ENCODE data around the gene OR2L3. TPM values are rescaled to one million over a fixed set of nuclear protein-coding genes. Genes with fewer than 3 reads are reported as not detected.

Gene OR2L3
- total RNA-seq, 4 donors from 2014 or later: not detected

DNA sequence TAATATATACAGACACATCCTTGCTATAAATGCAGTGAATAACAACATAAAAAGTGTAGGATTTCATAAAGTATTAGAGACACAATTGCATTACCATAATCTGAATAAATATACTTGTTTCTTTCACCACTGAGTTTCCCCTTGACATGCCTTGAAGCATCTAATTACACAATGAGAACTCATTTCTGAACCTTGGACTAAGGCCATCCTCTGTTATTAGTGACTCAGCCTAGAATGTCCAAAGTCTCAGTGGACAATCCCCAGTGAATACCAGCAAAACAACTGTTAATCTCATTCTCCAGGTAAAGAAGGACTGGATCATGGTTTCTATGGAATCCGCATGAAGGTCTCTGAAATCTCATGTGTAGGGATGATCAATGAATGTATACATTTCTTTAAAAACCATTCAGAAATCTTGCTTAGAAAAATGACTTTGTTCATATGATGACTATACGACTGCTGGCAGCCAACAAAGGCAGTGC, 33.4 kb upstream of the OR2L3 start, which contains the start of gene OR2L5:
OR2L5 (plus strand) TSS at position 432 of the 482 bp plus-strand sequence. CDS start 8,288 bp downstream, outside the sequence.
- 84% methylated on average over 2 of the region's 2 CpGs for WGBS
- Histone ChIP-seq H3K4me3 (no peak within 1 kb of the TSS), H3K36me3 (no peaks in the 10 kb centered on the region), H3K27ac (replicated peaks in 1 of 4) (no peak within 1 kb of the TSS), H3K9me3 (peaks cover 0 to 35% (median 14%) of the 10 kb centered on the region in 4 donors), H3K4me1 (no peaks in the 10 kb centered on the region), H3K27me3 (no peaks in the 10 kb centered on the region)
- intact Hi-C loops (cut with DNase I): no loop called here
- DNase-seq (ENCODE audit: extremely low spot score): no peak
- no peak for TF ChIP-seq POLR2AphosphoS5 (IDR thresholded peaks at IDR 0.05)
- no peak for TF ChIP-seq POLR2A (IDR thresholded peaks at IDR 0.05; ENCODE audit: low read depth)
- TF ChIP-seq EP300 (IDR thresholded peaks at IDR 0.05): no peak
- no peak for TF ChIP-seq CTCF (IDR thresholded peaks at IDR 0.05)

DNA sequence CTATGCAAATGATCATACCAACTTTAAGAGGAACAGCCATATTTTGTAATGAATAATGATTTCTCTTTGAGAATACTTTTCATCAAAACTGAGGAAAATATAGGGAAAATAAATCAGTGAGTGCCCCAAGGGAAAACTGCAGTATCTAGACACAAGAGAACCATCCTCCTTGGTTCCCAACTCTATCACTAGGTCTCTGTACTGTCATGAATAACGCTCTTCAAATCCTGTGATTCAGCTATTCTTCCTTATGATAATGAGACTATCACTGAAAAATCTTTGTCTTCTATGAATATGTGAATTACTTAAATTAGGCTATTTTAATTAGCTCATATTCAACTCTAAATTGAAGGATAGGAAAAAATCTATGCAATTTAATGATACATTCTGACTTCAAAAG, 30.8 kb upstream of the OR2L3 start:
- DNase-seq (ENCODE audit: extremely low spot score): no peak
- WGBS: 66% methylated on average over 1 of the region's 1 CpG
- intact Hi-C loops (cut with DNase I): no loop called here
- no peak overlapping the region for H3K27ac ChIP-seq (replicated peaks in 1 of 4)
- H3K4me3 ChIP-seq: no peak overlapping the region
- no peaks in the 10 kb centered on the region for H3K36me3 ChIP-seq
- H3K27me3 ChIP-seq: no peaks in the 10 kb centered on the region
- TF ChIP-seq CTCF (IDR thresholded peaks at IDR 0.05): no peak
- no peak for TF ChIP-seq EP300 (IDR thresholded peaks at IDR 0.05)
- no peak for TF ChIP-seq POLR2A (IDR thresholded peaks at IDR 0.05; ENCODE audit: low read depth)
- no peaks in the 10 kb centered on the region for H3K4me1 ChIP-seq
- peaks cover 0 to 16% (median 4%) of the 10 kb centered on the region in 4 donors for H3K9me3 ChIP-seq

DNA sequence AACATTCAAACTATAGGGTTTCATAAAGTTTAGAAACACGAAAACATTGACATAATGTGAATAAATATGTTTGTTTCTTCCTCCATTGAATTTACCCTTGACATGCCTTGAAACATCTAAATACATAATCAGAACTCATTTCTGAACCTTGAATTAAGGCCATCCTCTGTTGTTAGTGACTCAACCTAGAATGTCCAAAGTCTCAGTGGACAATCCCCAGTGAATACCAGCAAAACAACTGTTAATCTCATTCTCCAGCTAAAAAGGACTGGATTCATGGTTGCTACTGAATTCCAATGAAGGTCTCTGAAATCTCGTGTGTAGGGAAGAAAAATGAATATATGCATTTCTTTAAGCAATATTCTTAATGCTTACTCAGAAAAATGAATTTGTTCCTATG, 16.9 kb upstream of the OR2L3 start, which contains the start of gene OR2L2:
OR2L2 (plus strand) TSS at position 301 of the 400 bp plus-strand sequence. CDS start 8,198 bp downstream, outside the sequence.
- TF ChIP-seq POLR2AphosphoS5 (IDR thresholded peaks at IDR 0.05): no peak
- no peak for TF ChIP-seq POLR2A (IDR thresholded peaks at IDR 0.05; ENCODE audit: low read depth)
- no peak for TF ChIP-seq EP300 (IDR thresholded peaks at IDR 0.05)
- no peak for TF ChIP-seq CTCF (IDR thresholded peaks at IDR 0.05)
- Histone ChIP-seq H3K4me1 (no peaks in the 10 kb centered on the region), H3K36me3 (no peaks in the 10 kb centered on the region), H3K4me3 (no peak within 1 kb of the TSS), H3K27ac (replicated peaks in 1 of 4) (no peak within 1 kb of the TSS), H3K27me3 (no peaks in the 10 kb centered on the region), H3K9me3 (peaks cover 0 to 14% (median 4%) of the 10 kb centered on the region in 4 donors)
- DNase-seq (ENCODE audit: extremely low spot score): no peak
- WGBS: 51% methylated on average over 2 of the region's 2 CpGs
- intact Hi-C loops (cut with DNase I): no loop called here

- 74% methylated on average over 5 of the region's 5 CpGs for WGBS
- no peaks in the 10 kb centered on the region for H3K36me3 ChIP-seq
- intact Hi-C loops (cut with DNase I): no loop called here
- no peak overlapping the region for H3K27ac ChIP-seq (replicated peaks in 1 of 4)
- no peaks in the 10 kb centered on the region for H3K4me1 ChIP-seq
- no peak for TF ChIP-seq EP300 (IDR thresholded peaks at IDR 0.05)
- TF ChIP-seq POLR2A (IDR thresholded peaks at IDR 0.05; ENCODE audit: low read depth): no peak
- no peak for TF ChIP-seq POLR2AphosphoS5 (IDR thresholded peaks at IDR 0.05)
- TF ChIP-seq CTCF (IDR thresholded peaks at IDR 0.05): no peak
- H3K4me3 ChIP-seq: no peak overlapping the region
- H3K9me3 ChIP-seq: no peaks in the 10 kb centered on the region
- H3K27me3 ChIP-seq: no peaks in the 10 kb centered on the region
- no peak for DNase-seq (ENCODE audit: extremely low spot score)
These were observed 1.4 kb upstream of the OR2L3 start for GRCh38 chr1:248045209-248045608.

DNA sequence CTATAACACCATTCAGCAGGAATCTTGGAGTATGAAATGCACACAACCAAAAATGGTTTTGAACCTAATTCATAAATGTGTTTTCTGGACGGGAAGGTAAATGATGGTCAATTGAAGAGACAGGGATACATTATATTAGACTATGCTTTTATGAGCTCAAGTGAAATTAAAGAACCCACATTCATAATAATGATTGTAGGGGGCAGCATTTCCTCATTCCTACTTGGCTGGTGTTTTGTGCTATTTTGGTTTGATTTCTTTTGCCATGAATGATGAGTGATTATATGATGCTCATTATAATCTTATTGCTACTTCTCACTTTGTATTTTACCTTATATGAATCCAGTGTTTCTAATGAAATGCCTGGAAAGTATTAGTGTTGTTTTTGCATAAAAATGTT, 372 bp downstream of the OR2L3 start:
- WGBS: 62% methylated on average over 1 of the region's 1 CpG
- Histone ChIP-seq H3K4me1 (no peaks in the 10 kb centered on the region), H3K27me3 (no peaks in the 10 kb centered on the region), H3K9me3 (no peaks in the 10 kb centered on the region), H3K27ac (replicated peaks in 1 of 4) (no peak overlapping the region), H3K36me3 (no peaks in the 10 kb centered on the region), H3K4me3 (no peak overlapping the region)
- TF ChIP-seq CTCF (IDR thresholded peaks at IDR 0.05) (no peak), POLR2A (IDR thresholded peaks at IDR 0.05; ENCODE audit: low read depth) (no peak), POLR2AphosphoS5 (IDR thresholded peaks at IDR 0.05) (no peak), EP300 (IDR thresholded peaks at IDR 0.05) (no peak)
- DNase-seq (ENCODE audit: extremely low spot score): no peak
- intact Hi-C loops (cut with DNase I): no loop called here

All from esophagus muscularis mucosa (tissue), 4 donors.